Glomerular endothelial cell (primary cell): ENCODE data around the gene SHISAL1. TPM values are rescaled to one million over a fixed set of nuclear protein-coding genes. Genes with fewer than 3 reads are reported as not detected.

ENCODE experiments used
- DNase-seq: peaks from one replicate; pipeline ENCODE4 v3.0.0-alpha.2; 2011; ENCODE audit warnings: low read depth, low spot score; ENCODE audit errors: extremely low read depth
- total RNA-seq: library from RNA; depleted of rRNA; stranded (reverse); fragments of >200 nt; gene quantifications from 2 replicates; pipeline ENCODE4 v1.2.3, GENCODE V29; 2015

Gene SHISAL1
- total RNA-seq, 1 donor from 2014 or later, result 0.29 TPM

DNA sequence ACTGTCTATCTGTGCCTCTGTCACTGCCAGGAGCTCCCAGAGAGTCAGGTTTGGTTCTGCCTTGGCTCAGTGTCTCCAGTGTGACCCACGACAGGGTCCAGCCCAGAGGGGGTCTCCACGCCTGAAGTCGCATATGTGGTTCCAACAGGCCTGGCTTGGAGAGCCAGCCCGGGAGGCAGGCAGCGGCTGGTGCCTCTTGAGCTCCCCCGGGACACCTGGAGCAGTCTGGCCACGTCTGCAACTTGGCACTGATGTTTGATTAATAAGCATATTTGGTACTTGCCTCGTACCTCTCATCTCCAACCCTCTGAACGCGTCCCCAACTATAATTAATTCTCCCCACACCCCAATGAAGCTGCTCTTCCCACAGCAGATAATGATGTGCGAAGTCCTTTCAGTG lies 31.7 kb upstream of the SHISAL1 start:
- DNase-seq, result no peak

DNA sequence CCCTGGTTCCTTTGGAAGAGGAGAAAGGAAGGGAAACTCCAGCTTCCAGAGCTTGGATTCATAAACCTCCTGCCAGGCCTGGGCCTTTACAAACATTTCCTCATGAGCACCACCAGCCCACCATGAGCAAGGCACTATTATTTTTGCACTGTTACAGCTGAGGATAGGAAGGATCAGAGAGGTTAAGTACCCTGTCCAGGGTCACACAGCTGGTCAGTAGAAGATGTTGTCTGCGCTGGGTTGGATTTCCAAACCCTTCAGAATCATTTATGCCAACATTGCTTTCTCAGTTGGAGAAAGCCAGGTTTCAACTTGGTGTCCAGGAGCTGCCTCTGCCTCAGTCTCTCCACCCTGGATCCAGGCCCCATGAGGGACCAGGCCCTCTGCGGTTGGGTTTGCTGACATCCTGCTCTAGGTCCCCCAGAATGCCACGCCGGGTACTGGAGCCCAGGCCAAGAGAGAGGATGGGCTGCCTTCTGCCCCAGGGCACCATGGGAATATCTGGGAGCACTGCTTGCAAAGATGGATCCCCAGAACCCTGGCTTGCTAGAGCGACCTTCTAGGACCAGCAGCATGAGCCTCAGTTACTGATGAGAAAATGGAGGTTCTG lies 29.7 kb upstream of the SHISAL1 start:
- no peak for DNase-seq

DNA sequence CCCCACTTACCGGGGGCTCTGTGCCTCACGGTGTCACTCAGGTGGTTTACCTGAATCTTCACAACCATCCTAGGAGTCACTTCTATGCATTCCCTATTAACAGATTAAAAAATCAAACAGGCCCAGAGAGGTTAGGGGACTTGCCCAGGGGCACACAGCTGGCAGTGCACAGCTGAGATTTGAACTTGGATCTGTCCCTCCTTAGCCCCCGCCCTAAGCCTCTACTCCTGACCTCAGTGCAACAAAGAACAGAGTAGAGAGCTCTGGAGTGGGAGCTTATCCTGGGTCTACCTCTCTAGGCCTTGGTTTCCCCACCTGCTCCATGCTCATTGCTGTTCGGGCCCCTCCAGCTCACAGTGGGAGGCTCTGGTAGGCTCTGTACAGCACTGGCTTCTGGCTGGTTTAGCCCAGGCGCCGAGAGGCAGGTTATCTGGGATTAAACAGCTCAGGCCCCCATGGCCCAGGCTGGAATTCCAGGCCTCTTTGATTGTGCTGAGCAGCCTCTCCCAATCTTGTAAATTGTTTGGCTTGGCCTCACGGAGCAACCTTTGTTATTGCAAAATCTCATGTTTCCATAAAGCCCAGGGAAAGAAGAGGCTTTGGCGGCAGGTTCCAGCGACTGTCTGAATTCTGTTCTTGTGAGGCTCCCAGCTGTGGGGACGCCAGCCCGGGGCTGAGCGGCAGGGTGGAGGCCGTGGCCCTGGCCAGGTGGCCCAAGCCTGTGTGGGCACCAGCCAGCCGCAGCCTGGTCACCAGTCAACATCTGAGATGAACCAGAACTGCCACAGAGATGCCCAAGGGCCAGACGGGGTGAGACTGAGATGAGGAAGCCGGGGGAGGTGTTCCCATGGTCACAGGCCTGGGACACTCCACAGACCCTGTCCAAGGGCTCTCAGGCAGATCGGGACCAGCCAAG lies 28.9 kb upstream of the SHISAL1 start:
- no peak for DNase-seq

DNA sequence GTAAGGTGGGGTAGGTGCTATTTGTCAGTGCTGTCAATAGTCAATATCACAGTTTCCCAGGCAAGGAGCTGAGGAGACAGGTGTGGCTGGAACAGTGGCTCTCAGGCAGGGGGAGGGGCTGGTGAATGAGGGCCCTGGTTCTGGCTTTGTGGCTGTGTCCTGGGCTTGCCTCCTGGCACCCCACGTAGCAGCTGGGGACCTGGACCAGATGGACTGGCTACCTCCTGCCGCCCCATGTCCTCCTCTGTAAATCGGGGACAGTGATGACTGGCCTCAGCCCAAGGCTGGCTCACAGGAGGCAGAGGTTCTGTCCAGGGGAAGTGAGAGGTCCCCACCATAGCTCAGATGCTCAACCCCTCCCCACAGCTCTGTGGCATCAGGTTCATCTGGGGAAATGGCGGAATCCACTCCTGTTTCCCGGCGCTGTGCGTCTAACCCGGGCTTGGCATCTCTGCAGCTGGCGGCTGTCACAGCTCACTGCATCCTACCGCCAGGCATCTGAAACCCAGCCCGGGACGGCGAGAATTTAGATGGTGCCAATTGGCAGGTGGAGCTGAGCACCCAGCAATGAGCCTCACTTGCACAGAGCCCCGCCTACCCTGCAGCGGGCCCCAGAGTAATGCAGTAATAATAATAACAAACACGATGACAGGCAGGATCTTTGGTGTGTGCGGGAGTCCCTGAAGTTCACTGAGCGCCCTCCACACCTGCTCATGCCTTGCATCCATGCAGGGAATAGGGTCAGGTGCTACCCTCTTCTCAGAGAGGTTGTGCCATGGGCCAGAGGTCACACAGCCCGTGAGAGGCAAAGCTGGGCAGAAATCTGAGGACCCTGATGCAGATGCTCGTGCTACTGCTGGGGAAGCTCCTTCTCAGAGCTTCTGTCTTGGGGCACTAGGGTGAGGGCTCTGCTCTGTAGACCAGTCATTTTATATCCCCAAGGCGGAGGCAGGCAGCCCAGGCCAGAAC lies 27.8 kb upstream of the SHISAL1 start:
- DNase-seq, result no peak

DNA sequence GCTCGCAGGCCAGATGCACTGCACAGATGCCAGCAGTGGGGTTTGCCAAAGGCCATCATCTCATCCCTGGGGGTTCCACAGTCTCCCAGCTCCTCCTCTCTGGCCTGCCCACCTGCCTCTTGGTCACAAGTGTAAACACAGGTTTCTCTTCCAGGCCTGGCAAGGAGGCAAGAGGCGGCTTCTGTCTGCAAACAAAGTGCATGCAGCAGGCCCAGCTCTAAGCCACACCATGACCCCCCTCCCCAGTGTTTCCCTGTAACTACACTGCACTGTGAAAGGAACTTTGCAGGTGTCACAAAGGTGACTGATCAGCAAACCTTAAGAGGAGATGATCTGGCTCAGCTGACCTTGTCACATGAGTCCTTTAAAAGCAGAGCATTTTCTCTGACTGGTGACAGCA lies 26.2 kb upstream of the SHISAL1 start:
- no peak for DNase-seq

DNA sequence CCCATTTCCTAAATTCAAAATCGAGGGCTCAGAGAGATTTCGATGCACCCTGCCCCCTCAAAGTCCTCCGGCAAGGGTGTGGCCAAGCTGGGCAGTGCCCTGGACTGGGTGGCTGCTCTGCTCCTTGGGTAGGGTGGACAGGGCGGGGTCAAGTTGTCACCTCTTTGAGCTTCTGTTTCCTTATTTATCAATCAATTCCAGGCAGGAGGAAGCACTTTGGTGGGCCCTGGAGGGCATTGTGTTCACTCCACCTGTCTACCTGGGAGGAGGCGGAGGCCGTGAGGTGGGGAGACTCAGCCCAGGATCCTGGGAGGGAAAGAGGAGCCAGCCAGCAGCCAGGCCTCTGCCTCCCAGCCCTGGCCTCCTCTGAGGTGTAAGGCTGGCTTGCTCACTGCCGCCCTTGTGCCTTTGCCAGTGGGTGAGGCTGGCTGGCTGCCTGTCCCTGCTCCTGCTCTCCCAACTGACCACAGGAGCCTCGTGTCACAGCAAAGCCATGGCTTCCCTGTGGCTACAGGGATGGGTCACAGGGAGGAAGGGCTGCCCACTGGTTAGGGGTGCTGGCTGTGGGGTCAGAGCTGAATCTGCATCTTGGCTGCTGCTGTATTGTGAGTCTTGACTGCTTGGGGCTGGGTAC lies 25.5 kb upstream of the SHISAL1 start:
- DNase-seq, result no peak

DNA sequence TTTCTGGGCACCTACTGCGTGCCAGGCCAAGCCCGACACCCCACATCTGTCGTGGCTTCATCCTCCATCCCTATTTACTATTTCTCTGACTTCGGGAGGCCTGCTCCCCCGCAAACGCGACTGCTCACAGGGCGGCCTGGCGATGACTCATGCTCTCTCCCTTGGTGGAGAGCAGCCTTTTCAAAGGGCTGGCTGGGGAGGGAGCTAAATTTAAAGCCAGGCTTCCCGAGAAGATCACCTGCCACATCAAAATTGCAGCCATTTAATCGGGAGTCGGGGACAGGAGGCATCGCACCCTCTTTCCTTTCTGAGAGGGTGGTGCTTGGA lies 24.9 kb upstream of the SHISAL1 start:
- no peak for DNase-seq

DNA sequence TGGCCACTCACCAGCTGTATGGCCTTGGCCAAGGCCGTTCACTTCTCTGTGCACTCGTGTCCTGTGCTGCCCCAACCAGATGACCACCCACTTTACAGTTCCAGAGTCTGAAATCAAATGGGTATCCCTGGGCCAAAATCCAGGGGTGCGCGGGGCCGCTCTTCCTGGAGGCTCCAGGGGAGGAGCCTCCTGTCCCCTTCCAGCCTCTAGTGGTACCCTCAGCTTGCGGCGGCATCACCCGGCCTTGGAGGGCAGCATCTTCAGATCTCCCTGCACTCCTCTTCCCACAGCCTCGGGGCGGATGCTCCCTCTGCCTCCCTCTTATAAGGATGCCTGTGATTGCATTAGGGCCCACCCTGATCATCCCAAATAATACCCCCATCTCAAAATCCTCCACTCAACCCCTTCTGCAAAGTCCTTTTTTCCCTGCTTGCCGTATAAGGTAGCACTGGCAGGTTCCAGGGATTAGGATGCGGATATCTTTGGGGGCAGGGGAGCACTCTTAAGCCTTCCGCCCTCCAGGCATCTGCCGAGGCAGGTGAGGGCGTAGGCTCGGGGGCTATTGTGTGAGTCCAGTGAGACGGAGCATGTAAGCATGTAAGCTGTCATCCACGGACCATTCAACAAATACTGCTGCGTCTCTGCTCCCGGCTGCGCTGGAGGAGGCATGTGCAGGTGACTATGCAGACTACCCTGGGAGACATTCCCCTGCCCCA lies 24.4 kb upstream of the SHISAL1 start:
- no peak for DNase-seq

DNA sequence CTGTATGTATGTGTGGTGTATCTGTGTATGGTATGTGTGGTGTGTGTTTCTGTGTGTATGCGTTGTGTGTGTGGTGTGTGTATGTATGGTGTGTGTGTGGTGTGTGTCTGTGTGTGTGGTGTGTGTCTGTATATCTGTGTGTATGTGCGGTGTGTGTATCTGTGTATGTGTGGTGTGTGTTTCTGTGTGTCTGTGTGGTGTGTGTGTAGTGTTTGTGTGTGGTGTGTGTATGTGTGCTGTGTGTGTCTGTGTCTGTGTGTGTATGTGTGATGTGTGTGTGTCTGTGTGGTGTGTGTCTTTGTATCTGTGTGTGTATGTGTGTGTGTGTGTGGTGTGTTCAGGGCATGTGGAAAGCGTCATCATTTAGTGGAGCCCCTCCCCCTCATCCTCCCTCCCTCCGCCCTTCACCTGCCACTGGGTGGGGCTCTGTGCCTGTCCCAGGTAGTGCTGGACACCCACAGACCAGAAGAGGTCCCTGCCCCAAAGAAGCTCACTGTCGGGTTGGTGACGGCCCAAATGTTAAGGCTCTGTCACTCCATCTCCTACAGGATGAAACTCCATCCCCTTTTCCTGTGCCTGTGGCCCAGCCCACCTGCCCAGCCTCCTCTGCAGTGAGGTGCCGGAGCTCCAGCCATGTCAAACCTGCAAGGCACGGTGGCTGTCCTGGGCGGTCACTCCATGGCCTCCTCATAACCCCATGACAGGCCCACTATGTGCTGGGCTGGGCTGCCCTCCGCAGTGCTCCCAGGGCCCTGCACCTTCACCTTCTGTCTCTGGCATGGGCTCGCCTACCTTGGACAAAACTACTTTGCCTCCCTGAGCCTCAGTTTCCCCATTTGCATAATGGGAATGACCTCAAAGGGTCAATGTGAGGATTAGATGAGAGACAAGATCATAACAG lies 23.4 kb upstream of the SHISAL1 start:
- no peak for DNase-seq

DNA sequence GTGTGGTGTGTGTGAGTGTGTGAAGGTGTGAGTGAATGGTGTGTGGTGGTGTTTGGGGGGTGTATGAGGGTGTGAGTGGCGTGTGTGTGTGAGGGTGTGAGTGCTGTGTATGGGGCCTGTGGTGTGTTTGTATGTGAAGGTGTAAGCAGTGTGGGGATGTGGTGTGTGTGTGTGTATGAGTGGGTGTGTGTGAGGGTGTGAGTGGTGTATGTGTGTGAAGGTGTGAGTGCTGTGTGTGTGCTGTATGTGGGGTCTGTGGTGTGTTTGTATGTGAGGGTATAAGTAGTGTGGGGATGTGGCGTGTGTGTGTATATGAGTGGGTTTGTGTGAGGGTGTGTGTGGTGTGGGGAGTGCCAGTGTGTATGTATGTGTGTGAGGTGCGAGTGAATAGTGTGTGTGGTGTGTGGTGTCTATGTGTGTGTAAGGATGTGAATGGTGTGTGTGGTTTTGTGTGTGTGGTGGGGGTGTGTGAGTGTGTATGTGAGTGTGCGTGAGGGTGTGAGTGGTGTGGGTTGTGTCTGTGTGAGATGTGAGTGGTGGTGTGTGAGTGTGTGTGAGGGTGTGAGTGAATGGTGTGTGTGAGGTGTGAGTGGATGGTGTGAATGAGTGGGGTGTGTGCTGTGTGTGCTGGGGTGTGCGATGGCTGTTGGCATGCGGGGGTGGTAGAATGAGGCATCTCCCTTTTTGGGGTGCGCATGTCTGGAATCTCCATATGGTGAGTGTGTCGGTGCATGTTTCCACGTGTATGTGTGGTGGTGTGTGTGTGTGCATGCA lies 22.5 kb upstream of the SHISAL1 start:
- no peak for DNase-seq

DNA sequence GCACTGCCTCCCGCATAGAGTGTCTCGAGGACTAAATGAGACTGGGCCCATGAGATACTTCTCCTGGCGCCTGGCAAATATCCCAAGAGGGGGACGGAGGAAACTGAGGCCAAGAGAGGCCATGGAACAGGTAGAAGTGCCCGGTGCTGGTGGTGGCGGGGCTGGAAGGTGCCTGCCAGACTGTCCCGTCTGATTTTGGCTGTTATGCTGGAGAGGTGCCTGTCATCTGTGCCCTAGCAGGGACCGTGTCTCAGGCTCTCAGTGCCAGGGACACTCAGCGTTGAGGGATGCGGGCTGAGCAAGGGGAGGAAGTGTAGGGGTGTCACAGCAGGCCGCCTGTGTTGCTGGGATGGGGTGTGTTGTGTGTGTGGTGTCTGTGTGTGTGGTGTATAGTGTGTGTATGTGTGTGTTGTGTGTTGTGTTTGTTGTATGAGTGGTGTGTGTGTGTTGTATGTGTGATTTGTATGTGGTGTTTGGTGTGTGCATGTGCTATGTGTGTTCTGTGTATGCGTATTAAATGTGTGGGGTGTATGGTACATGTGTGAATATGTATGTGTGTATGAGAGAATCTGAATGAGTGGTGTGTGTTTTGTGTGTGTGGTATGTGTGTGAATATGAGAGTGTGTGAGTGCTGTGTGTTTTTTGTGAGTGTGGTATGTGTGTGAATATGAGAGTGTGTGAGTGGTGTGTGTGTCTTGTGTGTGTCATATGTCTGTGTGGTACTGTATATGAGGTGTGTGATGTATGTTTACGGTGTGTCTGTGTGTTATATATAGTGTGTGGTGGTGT lies 21.3 kb upstream of the SHISAL1 start:
- no peak for DNase-seq

DNA sequence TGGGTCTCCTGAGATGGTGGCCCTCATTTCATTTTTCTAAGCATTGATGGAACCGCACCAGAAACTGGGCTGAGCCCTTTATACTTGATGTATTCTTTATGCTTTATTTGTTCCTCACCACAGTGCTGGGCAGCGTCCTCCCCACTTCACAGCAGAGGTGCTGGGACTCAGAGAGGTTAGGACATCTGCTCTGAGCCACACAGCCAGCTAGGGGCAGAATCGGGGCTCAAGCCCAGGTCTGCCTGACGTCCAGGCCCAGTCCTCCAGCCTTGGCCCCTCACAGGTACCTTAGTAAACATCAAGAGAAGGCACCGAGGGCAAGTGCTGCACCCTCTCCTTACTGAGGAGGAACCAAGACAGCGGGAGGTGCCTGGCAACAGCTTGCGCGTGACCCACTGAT lies 20.2 kb upstream of the SHISAL1 start:
- DNase-seq, result no peak

DNA sequence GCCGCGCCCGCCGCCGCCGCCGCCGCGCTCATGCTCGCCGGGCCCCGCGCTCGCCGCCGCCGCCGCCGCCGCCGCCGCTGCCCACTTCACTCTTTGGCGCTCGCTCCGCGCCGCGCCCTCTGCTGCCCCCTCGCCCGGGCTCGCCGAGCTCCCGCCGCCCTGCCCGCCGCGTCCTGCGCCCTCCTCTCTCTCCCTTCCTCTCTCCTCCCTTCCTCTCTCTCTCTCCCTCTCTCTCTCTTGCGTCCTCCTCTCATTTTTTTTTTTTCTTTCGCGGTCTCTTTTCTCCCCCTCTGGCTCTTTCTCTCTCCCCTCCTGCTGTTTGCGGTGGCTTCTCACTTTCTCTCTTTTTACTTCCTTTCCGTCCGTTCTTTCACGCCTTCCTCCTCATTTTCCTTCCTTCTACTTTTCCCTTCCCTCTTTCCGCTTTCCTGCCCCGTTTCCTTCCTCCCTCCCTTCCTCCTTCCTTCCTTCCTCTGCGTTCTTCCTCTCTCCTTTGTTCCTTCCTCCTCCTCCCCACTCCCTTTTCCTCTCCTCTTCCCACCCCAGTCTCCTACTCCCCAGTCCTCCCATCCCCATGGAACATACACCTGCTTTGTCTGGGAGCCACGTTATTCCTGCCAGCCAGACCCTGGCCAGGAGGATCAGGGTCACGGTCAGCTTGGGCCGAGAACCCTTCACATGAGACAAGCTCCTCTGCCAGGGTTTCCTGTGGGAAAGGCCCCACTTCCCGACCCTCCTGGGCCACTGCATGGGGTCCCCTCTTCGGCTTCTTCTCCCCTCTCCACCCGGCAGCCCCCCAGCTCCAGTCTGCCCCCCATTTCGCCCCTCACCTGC lies 19.3 kb upstream of the SHISAL1 start:
- no peak for DNase-seq

DNA sequence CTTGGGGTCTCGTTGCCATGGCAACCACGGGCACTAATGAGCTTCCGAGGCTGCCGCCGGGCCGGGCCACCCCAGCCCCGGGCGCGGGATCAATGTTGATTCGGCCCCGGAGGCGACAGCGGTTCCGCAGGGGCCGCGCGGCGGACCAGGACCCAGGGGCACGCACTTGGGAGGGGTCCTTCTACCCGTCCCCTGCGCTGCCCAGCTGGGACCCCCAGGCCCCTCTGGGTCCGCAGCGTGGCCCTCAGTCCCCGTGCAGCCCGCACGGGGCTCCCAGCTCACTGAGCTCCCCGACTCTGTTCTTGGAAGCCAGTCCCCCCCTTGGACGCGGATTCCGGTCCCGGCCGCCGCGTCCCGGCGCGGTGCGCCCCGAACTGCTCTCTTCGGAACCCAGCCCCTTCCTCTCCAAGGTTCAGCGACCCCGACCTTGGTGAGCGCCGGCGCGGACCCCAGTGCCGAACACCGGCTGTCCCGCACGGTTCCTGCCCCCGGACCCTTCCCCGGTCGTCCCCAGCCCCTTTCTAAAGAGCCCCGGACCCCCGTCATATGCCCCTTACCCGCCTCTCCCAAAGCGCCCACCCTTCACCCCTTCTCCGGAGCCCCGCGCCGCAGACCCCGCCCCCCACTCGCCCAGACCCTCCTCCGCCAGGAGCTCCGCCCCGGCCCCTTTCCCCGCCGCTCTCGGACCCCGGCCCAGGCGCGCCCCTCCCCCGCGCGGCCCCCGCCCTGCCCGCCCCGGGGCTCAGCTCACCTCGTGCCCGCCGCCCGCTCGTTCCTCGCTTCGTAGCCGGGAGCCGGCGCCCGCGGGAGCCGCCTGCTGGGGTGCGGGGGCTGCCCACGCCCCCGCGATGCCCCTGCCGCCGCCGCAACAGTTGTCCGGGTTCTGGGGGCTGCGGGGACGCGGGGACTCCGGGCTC lies 18.3 kb upstream of the SHISAL1 start:
- DNase-seq, result no peak

DNA sequence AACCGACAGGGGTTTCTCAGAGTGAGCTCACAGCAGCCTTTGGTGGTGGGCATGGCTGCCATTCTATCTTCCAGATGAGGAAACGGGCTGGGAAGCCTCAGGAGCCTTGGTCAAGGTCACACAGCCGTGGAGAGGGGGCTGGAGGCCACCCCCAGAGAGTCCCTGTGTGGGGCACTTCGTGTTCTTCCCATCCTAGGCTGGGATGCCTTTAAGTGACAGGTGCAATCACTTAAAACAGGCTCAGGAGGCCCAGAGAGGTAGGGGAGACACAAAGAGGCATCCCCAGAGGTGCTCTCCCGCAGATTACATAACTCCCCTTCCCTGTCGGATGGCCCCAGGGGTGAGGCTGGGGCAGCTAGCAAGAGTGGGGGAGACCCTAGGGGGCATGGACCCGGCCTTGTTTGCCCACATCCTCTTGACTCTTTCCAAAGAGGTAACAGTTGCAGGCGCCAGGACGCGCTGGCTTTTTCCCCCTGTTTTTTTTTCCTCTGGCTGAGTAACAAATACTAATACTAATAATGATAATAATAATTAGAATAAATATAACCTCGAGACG lies 17.5 kb upstream of the SHISAL1 start:
- no peak for DNase-seq
